Activated CD8-positive, alpha-beta T cell treated with anti-CD3 and anti-CD28 coated beads, Interleukin-2, amount 10 ng/mL, durations not matched to agents 7 days and 5 days (primary cell): ENCODE data around the gene CRADD. TPM values are rescaled to one million over a fixed set of nuclear protein-coding genes. Genes with fewer than 3 reads are reported as not detected.
"Not testable (repeated sequence)": the region's sequence is repeated elsewhere in the genome, so short reads cannot be mapped to it uniquely, and the experiment has no call there.

Experiments
- ATAC-seq: fragments of 150-1000 bp; cut with Tn5 transposase; one replicate; pipeline ENCODE4 v1.10.0; 2021; ENCODE audit warnings: moderate library complexity
- CTCF ChIA-PET: fragments of 350-600 bp; sonication (Branson Sonifier 250); formaldehyde crosslinking; loops from one replicate; lab custom pipeline; 2021; ENCODE audit warnings: antibody characterized with exemption; lab: Charles Lee
- POLR2A ChIA-PET: fragments of 350-600 bp; sonication (Branson Sonifier 250); formaldehyde crosslinking; loops from one replicate; lab custom pipeline; 2021; ENCODE audit warnings: antibody characterized with exemption; lab: Charles Lee
- DNase-seq: peaks from one replicate; pipeline ENCODE4 v3.0.0-alpha.2; 2020
- H3K27ac Mint-ChIP-seq: one replicate; pipeline ENCODE4 v1.8.0; 2021; ENCODE audit warnings: mild to moderate bottlenecking, mixed read lengths
- H3K27me3 Mint-ChIP-seq: one replicate; pipeline ENCODE4 v1.8.0; 2021; ENCODE audit warnings: low read depth, mixed read lengths
- H3K36me3 Mint-ChIP-seq: one replicate; pipeline ENCODE4 v1.8.0; 2021; ENCODE audit warnings: low read depth, mixed read lengths
- H3K4me1 Mint-ChIP-seq: one replicate; pipeline ENCODE4 v1.8.0; 2021; ENCODE audit warnings: low read depth, mixed read lengths
- H3K4me3 Mint-ChIP-seq: one replicate; pipeline ENCODE4 v1.8.0; 2021; ENCODE audit warnings: mild to moderate bottlenecking, mixed read lengths
- H3K9me3 Mint-ChIP-seq: one replicate; pipeline ENCODE4 v1.8.0; 2022; ENCODE audit warnings: mixed read lengths; ENCODE audit not compliant: insufficient read depth
- total RNA-seq, 2 experiments: library from RNA; stranded (reverse); gene quantifications; one replicate each; pipeline ENCODE4 v1.2.3, GENCODE V29; 2021

The CRADD gene
- total RNA-seq, 2 experiments from 2014 or later: 10.8 to 14.6 TPM

GRCh38 chr12:93780101-93780641 lies 103.0 kb downstream of the CRADD start:
- POLR2A ChIA-PET: no interaction called here
- Mint-ChIP-seq H3K4me3 (no peak overlapping the region), H3K27ac (no peak overlapping the region), H3K9me3 (no peaks in the 10 kb centered on the region), H3K36me3 (peaks cover 5% of the 10 kb centered on the region), H3K4me1 (peaks cover 29% of the 10 kb centered on the region), H3K27me3 (no peaks in the 10 kb centered on the region)
- DNase-seq (no peak), ATAC-seq (no peak)
- CTCF ChIA-PET: interaction anchor here (0.7 to 1.0 kb wide), 2 partner anchors 13 to 308 kb away, joined by 3 read pairs; no protein-coding TSS in a partner anchor

DNA sequence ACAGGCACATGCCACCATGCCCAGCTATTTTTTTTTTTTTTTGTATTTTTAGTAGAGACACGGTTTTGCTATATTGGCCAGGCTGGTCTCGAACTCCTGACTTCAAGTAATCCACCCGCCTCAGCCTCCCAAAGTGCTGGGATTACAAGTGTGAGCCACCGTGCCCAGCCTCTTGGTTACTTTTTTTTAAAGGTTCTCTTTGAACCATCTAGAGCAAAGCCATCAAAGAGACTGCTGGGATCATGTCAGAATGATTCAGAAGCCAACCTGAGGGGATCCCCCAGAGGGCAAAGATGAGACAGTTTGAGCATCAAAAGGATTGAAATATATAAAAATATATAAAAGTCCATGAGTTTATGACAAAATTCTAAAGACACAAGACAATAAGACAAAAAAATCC lies 103.7 kb downstream of the CRADD start:
- ATAC-seq, H3K4me3 Mint-ChIP-seq, POLR2A ChIA-PET, H3K36me3 Mint-ChIP-seq, DNase-seq, H3K27ac Mint-ChIP-seq, H3K9me3 Mint-ChIP-seq, H3K27me3 Mint-ChIP-seq: not testable (repeated sequence)
- H3K4me1 Mint-ChIP-seq: peaks cover 36% of the 10 kb centered on the region
- CTCF ChIA-PET: interaction anchor here (0.6 kb wide), 1 partner anchor 109 kb away, joined by 3 read pairs; no protein-coding TSS in a partner anchor

GRCh38 chr12:93781961-93782360 lies 104.8 kb downstream of the CRADD start:
- H3K9me3 Mint-ChIP-seq, ATAC-seq, H3K4me3 Mint-ChIP-seq, H3K27ac Mint-ChIP-seq, DNase-seq, H3K36me3 Mint-ChIP-seq, H3K27me3 Mint-ChIP-seq, POLR2A ChIA-PET, CTCF ChIA-PET: not testable (repeated sequence)
- H3K4me1 Mint-ChIP-seq: peaks cover 37% of the 10 kb centered on the region

- no peak for DNase-seq
- ChIA-PET CTCF (interaction anchor here (0.9 to 4.0 kb wide), 4 partner anchors 16 to 319 kb away, joined by 3 to 32 read pairs (median 14); no protein-coding TSS in a partner anchor), POLR2A (no interaction called here)
- peaks cover 8% of the 10 kb centered on the region for H3K36me3 Mint-ChIP-seq
- no peak overlapping the region for H3K4me3 Mint-ChIP-seq
- no peak overlapping the region for H3K27ac Mint-ChIP-seq
- peaks cover 40% of the 10 kb centered on the region for H3K4me1 Mint-ChIP-seq
- peaks cover 2% of the 10 kb centered on the region for H3K9me3 Mint-ChIP-seq
- no peaks in the 10 kb centered on the region for H3K27me3 Mint-ChIP-seq
- ATAC-seq: no peak
Measured at GRCh38 chr12:93782853-93783252, 105.7 kb downstream of the CRADD start.

GRCh38 chr12:93783832-93784231 lies 106.7 kb downstream of the CRADD start:
- ATAC-seq (peak; percentile 68), DNase-seq (peak; percentile 60)
- Mint-ChIP-seq H3K4me3 (peak overlapping the region; percentile 9), H3K27me3 (no peaks in the 10 kb centered on the region), H3K4me1 (peaks cover 48% of the 10 kb centered on the region), H3K9me3 (peaks cover 4% of the 10 kb centered on the region), H3K36me3 (peaks cover 12% of the 10 kb centered on the region), H3K27ac (peak overlapping the region; percentile 33)
- ChIA-PET POLR2A (interaction anchor here (0.5 to 1.2 kb wide), 4 partner anchors 9 to 318 kb away, joined by 3 read pairs; no protein-coding TSS in a partner anchor), CTCF (interaction anchor here (0.9 to 4.0 kb wide), 8 partner anchors 8 to 318 kb away, joined by 3 to 32 read pairs (median 4); no protein-coding TSS in a partner anchor)

DNA sequence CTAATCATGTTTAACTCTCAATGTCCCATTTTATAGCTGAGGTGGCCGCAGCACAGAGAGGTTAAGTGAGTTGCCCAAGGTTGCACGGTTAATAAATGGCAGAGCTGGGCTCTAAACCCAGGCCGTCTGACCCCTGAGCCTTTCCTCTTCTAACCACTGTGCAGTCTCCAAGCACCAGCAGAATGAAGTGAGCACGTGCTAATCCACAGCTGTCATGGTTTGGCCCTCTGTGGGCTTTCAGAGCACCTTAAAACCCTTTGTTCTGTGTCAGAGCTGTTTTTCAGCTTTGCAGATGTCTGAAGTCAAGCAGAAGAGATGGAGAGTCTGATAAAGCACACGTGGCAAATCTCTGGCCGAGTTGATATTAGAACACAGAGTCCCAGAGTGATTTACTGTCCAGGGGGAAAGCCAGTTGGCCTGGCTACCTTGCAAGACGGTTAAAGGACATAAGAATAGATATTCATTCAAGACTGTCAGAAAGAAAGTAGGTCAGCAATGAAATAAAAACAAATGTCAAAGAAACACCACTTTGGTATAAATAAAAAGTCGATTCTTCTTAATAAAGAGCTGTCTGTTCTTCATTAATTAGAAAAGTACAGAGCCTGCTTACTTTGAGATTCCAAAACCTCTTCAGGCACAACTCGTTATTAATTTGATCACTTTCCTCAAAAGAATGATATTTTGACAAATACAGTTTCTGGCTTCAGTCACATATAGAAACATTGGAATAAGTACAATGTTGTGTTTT lies 107.3 kb downstream of the CRADD start:
- H3K9me3 Mint-ChIP-seq: peaks cover 4% of the 10 kb centered on the region
- H3K4me1 Mint-ChIP-seq: peaks cover 55% of the 10 kb centered on the region
- ChIA-PET CTCF (interaction anchor here (0.9 to 4.0 kb wide), 9 partner anchors 9 to 317 kb away, joined by 3 to 32 read pairs (median 3); no protein-coding TSS in a partner anchor), POLR2A (interaction anchor here (0.8 to 1.2 kb wide), 3 partner anchors 9 to 317 kb away, joined by 3 read pairs; no protein-coding TSS in a partner anchor)
- H3K27me3 Mint-ChIP-seq: no peaks in the 10 kb centered on the region
- ATAC-seq: peak; percentile 67
- peak; percentile 57 for DNase-seq
- H3K4me3 Mint-ChIP-seq: peak overlapping the region; percentile 25
- peak overlapping the region; percentile 53 for H3K27ac Mint-ChIP-seq
- H3K36me3 Mint-ChIP-seq: peaks cover 12% of the 10 kb centered on the region

- peaks cover 9% of the 10 kb centered on the region for H3K36me3 Mint-ChIP-seq
- ChIA-PET POLR2A (interaction anchor here (0.6 kb wide), 1 partner anchor 113 kb away, joined by 4 read pairs; no protein-coding TSS in a partner anchor), CTCF (interaction anchor here (0.6 to 4.0 kb wide), 8 partner anchors 17 to 316 kb away, joined by 3 to 32 read pairs (median 4); no protein-coding TSS in a partner anchor)
- peaks cover 62% of the 10 kb centered on the region for H3K4me1 Mint-ChIP-seq
- H3K9me3 Mint-ChIP-seq: peaks cover 4% of the 10 kb centered on the region
- DNase-seq (peak; percentile 60), ATAC-seq (peak; percentile 75)
- H3K4me3 Mint-ChIP-seq: peak overlapping the region; percentile 17
- peak overlapping the region; percentile 53 for H3K27ac Mint-ChIP-seq
- no peaks in the 10 kb centered on the region for H3K27me3 Mint-ChIP-seq
Measured at GRCh38 chr12:93785249-93786010, 108.3 kb downstream of the CRADD start.

DNA sequence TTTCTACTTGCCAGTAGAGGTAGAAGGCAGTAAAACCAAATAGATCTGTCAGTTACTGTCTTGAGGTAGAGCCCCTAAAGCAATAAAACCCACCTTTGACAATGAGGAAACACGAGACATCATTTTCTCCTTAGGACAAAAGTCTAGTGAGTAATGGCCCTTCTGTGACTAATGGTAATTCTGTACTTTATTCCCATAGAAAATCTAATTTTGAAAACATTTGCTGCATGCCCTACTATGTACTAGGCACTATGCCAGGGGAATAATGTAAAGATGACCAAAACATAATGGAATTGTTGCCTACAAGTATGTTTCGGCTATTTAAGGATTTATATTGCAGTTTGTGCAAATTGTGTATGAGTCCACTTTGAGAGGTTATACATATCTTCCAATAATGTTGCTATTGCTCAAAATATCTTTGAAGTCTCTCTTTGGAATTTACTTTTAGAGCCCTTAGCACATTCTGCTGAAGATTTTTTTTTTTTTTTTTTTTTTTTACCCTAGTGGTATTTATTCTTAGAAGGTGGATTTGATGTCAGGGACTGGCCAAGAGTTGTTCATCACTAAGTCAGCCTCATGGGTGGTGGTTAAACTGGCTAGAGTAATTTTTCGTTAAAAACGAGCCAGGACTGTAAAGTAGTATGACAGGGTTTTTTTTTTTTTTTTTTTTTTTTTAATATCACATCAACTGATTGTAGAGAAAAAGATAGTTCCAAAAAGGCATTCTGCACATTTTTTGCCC lies 109.7 kb downstream of the CRADD start:
- no peak overlapping the region for H3K27ac Mint-ChIP-seq
- ChIA-PET CTCF (interaction anchor here (1.3 to 4.0 kb wide), 3 partner anchors 20 to 315 kb away, joined by 5 to 32 read pairs (median 23); no protein-coding TSS in a partner anchor), POLR2A (no interaction called here)
- no peaks in the 10 kb centered on the region for H3K27me3 Mint-ChIP-seq
- peaks cover 7% of the 10 kb centered on the region for H3K36me3 Mint-ChIP-seq
- H3K4me1 Mint-ChIP-seq: peaks cover 64% of the 10 kb centered on the region
- DNase-seq (no peak), ATAC-seq (no peak)
- H3K9me3 Mint-ChIP-seq: peaks cover 4% of the 10 kb centered on the region
- no peak overlapping the region for H3K4me3 Mint-ChIP-seq

GRCh38 chr12:93788853-93789252 lies 111.7 kb downstream of the CRADD start:
- ChIA-PET POLR2A (no interaction called here), CTCF (interaction anchor here (2.5 kb wide), 1 partner anchor 314 kb away, joined by 8 read pairs; no protein-coding TSS in a partner anchor)
- no peak for ATAC-seq
- DNase-seq: no peak
- Mint-ChIP-seq H3K4me1 (peaks cover 54% of the 10 kb centered on the region), H3K9me3 (peaks cover 4% of the 10 kb centered on the region), H3K36me3 (peaks cover 7% of the 10 kb centered on the region), H3K27ac (peak overlapping the region; percentile 20), H3K27me3 (no peaks in the 10 kb centered on the region), H3K4me3 (peak overlapping the region; percentile 28)

GRCh38 chr12:93789767-93790166 lies 112.6 kb downstream of the CRADD start:
- no peaks in the 10 kb centered on the region for H3K27me3 Mint-ChIP-seq
- peaks cover 7% of the 10 kb centered on the region for H3K36me3 Mint-ChIP-seq
- POLR2A ChIA-PET: no interaction called here
- H3K4me3 Mint-ChIP-seq: no peak overlapping the region
- no peak overlapping the region for H3K27ac Mint-ChIP-seq
- ATAC-seq (no peak), DNase-seq (no peak)
- H3K9me3 Mint-ChIP-seq: peaks cover 4% of the 10 kb centered on the region
- peaks cover 45% of the 10 kb centered on the region for H3K4me1 Mint-ChIP-seq
- CTCF ChIA-PET: interaction anchor here (1.3 to 2.5 kb wide), 2 partner anchors 24 to 313 kb away, joined by 4 to 8 read pairs; no protein-coding TSS in a partner anchor
